ENCODE results near the gene NFIX. TPM values are rescaled to one million over a fixed set of nuclear protein-coding genes. Genes with fewer than 3 reads are reported as not detected.
A peak's percentile ranks its signal among the peaks of the same experiment; 100 is the strongest.

NFIX gene
- total and polyA plus RNA-seq, 9 of the 15 experiments (the other 6 are each of a cell fraction or from before 2014, with no cell fraction given) = 0.28 to 26.8 (median 5.4) TPM

- TF ChIP-seq, protein P1, sequence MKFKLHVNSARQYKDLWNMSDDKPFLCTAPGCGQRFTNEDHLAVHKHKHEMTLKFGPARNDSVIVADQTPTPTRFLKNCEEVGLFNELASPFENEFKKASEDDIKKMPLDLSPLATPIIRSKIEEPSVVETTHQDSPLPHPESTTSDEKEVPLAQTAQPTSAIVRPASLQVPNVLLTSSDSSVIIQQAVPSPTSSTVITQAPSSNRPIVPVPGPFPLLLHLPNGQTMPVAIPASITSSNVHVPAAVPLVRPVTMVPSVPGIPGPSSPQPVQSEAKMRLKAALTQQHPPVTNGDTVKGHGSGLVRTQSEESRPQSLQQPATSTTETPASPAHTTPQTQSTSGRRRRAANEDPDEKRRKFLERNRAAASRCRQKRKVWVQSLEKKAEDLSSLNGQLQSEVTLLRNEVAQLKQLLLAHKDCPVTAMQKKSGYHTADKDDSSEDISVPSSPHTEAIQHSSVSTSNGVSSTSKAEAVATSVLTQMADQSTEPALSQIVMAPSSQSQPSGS (CRISPR knock-in tag; IDR thresholded peaks at IDR 0.05) = no peak
- TF ChIP-seq OTX1 (CRISPR knock-in tag; IDR thresholded peaks at IDR 0.05) (no peak), ZNF780A (CRISPR knock-in tag; IDR thresholded peaks at IDR 0.05) (no peak), ZNF133 (CRISPR knock-in tag; IDR thresholded peaks at IDR 0.05) (no peak), PCBP1 (IDR thresholded peaks at IDR 0.05; ENCODE audit: low read depth, low read length, poor library complexity, severe bottlenecking) (no peak)
Measured at GRCh38 chr19:12987781-12988180, 7.5 kb upstream of the NFIX start (continued).

- Histone ChIP-seq H3K79me2 (ENCODE audit: control insufficient read depth, insufficient read depth, low read length) (0 out of 3 replicates have a peak, but pooled peaks cover 5% of the 10 kb centered on the region), H3K4me2 (ENCODE audit: insufficient read depth, low read length) (no peak overlapping the region), H3K4me1 (replicated peaks in 1 of 2; ENCODE audit: control insufficient read depth in 2 of 2, insufficient read depth in 2 of 2, low read length in 2 of 2) (peaks cover 12 to 40% of the 10 kb centered on the region in 2 experiments; a peak in 4 of 5 replicates), H3K27me3 (ENCODE audit: control insufficient read depth in 2 of 2, insufficient read depth in 2 of 2, low read length in 2 of 2) (no peaks in the 10 kb centered on the region; a peak in 1 of 5 replicates), H2AFZ (ENCODE audit: low read depth, low read length) (no peak overlapping the region), H3K36me3 (ENCODE audit: control insufficient read depth, insufficient read depth, low read length) (no peaks in the 10 kb centered on the region), H3K9me3 (replicated peaks; ENCODE audit: control insufficient read depth, insufficient read depth, low read depth, low read length) (no peaks in the 10 kb centered on the region), H4K20me1 (replicated peaks; ENCODE audit: control insufficient read depth, insufficient read depth, low read length) (no peaks in the 10 kb centered on the region), H3K9me1 (ENCODE audit: control insufficient read depth, insufficient read depth, low read length) (no peaks in the 10 kb centered on the region), H3K9ac (ENCODE audit: insufficient read depth in 1 of 2, low read depth in 2 of 2, low read length in 2 of 2) (peak overlapping the region in 1 of 2 experiments; percentile 78; a peak in 2 of 4 replicates), H3K27ac (ENCODE audit: extremely low read depth, low read depth, low read length) (no peak overlapping the region), H3K4me3 (no peak overlapping the region)
- POLR2A ChIA-PET = no interaction called here
- WGBS (ENCODE audit: insufficient coverage, low coverage, missing lambda C conversion rate) = 63% methylated on average over 13 of the region's 22 CpGs
- intact Hi-C loops (cut with micrococcal nuclease) = no loop called here
- CTCF ChIA-PET (ENCODE audit: low intra/inter-chr PET ratio) = no interaction called here
- no peak for TF ChIP-seq XRCC3 (IDR thresholded peaks at IDR 0.05)
- TF ChIP-seq, protein P2, sequence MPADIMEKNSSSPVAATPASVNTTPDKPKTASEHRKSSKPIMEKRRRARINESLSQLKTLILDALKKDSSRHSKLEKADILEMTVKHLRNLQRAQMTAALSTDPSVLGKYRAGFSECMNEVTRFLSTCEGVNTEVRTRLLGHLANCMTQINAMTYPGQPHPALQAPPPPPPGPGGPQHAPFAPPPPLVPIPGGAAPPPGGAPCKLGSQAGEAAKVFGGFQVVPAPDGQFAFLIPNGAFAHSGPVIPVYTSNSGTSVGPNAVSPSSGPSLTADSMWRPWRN (IDR thresholded peaks at IDR 0.05; ENCODE audit: low read depth) = no peak
- no TSS peak for BruUV-seq (replicated peaks)
- no peak for FAIRE-seq
- no peak for ATAC-seq
- no peak for DNase-seq (ENCODE audit: extremely low read depth in 1 of 4, low spot score in 3 of 4)
- in situ Hi-C loops (cut with MboI) = no loop called here
Measured at GRCh38 chr19:12990431-12990830, 4.8 kb upstream of the NFIX start.
